ENCODE results near the gene CCDC93. TPM values are rescaled to one million over a fixed set of nuclear protein-coding genes. Genes with fewer than 3 reads are reported as not detected.

Gene CCDC93
- total and polyA plus RNA-seq, 10 of the 15 experiments (the other 5 are each of a cell fraction or from before 2014, with no cell fraction given), result 3.6 to 27.2 (median 13.5) TPM

DNA sequence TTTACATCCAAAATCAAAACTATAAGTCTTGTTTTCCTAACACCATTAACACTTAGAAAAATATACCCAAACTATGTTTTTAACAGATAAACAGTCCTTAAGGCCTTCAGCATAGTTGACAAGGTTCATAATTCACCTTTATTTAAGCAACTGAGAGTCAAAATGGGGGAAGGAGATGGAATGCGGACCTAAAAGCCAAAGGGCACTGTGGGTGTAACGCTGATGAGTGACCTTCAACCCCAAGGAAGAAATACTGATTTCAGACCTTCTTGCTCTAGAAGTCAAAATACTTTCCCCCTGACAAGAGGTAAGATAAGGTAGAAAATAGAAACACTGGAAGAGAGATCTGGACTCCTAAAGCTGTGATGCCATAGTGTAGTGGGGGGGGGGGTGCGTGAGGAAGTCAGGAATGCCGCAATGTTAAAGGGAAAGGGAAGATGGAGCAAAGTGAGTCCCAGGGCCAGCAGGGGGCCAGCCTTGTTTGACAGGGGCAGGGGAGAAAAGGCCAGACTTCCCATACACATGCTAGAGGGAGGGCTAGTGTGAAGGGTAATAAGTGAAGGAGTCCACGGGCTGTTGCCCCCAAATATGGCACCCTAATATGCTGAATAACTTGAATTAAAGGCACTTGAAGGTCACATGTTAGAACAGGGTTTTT, 31.4 kb downstream of the CCDC93 start:
- in situ Hi-C loops (cut with MboI), result no loop called here
- Histone ChIP-seq H3K27me3 (replicated peaks in 1 of 2; ENCODE audit: control insufficient read depth in 2 of 2, insufficient read depth in 2 of 2, low read length in 1 of 2) (no peaks in the 10 kb centered on the region), H3K4me1 (ENCODE audit: control insufficient read depth, insufficient read depth, low read length) (no peaks in the 10 kb centered on the region), H4K20me1 (ENCODE audit: control insufficient read depth, insufficient read depth) (no peaks in the 10 kb centered on the region), H3K9ac (ENCODE audit: control insufficient read depth, insufficient read depth, low read length) (no peak overlapping the region), H3K27ac (ENCODE audit: control insufficient read depth, insufficient read depth) (no peak overlapping the region), H3K4me3 (no peak overlapping the region), H3K4me2 (ENCODE audit: control insufficient read depth, insufficient read depth) (no peak overlapping the region), H3K79me2 (ENCODE audit: control insufficient read depth, insufficient read depth, low read length) (no peaks in the 10 kb centered on the region), H2AFZ (ENCODE audit: control insufficient read depth, low read depth, low read length) (no peak overlapping the region), H3K9me3 (replicated peaks; ENCODE audit: control insufficient read depth, insufficient read depth, low read length) (no peaks in the 10 kb centered on the region), H3K36me3 (ENCODE audit: control insufficient read depth in 2 of 2, insufficient read depth in 2 of 2, low read length in 1 of 2) (peaks cover 0 to 16% of the 10 kb centered on the region in 2 experiments)
- RAD21 ChIA-PET (ENCODE audit: unreplicated experiment), result no interaction called here
- POLR2A ChIA-PET, result no interaction called here
- TF ChIP-seq CREB1 (IDR thresholded peaks at IDR 0.05; ENCODE audit: low read depth), result no peak
- no peak for TF ChIP-seq LARP7 (IDR thresholded peaks at IDR 0.05)
- no peak for TF ChIP-seq SMAD5 (IDR thresholded peaks at IDR 0.05; ENCODE audit: low read depth)
- TF ChIP-seq IRF5 (IDR thresholded peaks at IDR 0.05; ENCODE audit: borderline replicate concordance), result no peak
- no peak for TF ChIP-seq PML (IDR thresholded peaks at IDR 0.05; ENCODE audit: low read length)
- TF ChIP-seq RUNX3 (IDR thresholded peaks at IDR 0.05; ENCODE audit: low read length), result no peak
- TF ChIP-seq USF1 (IDR thresholded peaks at IDR 0.05; ENCODE audit: borderline replicate concordance, extremely low read length, insufficient read depth, low read depth, low read length), result no peak
- TF ChIP-seq MLLT1 (IDR thresholded peaks at IDR 0.05), result no peak
- TF ChIP-seq ZZZ3 (IDR thresholded peaks at IDR 0.05; ENCODE audit: control insufficient read depth, insufficient read length, low read depth), result no peak
- TF ChIP-seq CEBPZ (IDR thresholded peaks at IDR 0.05; ENCODE audit: low read depth, low read length), result no peak
- TF ChIP-seq PBX3 (IDR thresholded peaks at IDR 0.05; ENCODE audit: insufficient replicate concordance, low read depth, low read length), result no peak
- no peak for TF ChIP-seq SMARCA5 (IDR thresholded peaks at IDR 0.05)
- no peak for TF ChIP-seq PKNOX1 (IDR thresholded peaks at IDR 0.05)
- TF ChIP-seq TCF3 (IDR thresholded peaks at IDR 0.05; ENCODE audit: borderline replicate concordance, insufficient read depth, low read depth, low read length), result no peak
- intact Hi-C loops (cut with micrococcal nuclease; ENCODE audit: unreplicated experiment), result no loop called here
- FAIRE-seq (no peak), DNase-seq (ENCODE audit: low read depth, low spot score) (no peak), ATAC-seq (no peak)
- WGBS (ENCODE audit: insufficient coverage, insufficient replicate concordance, low lambda C conversion rate, missing lambda C conversion rate), result 96% methylated on average over 4 of the region's 5 CpGs
- CTCF ChIA-PET, result no interaction called here
- no TSS peak for BruUV-seq (replicated peaks)
- SMC1A ChIA-PET (ENCODE audit: uncharacterized antibody, unreplicated experiment), result no interaction called here

Data from GM12878 (cell line).